Peyer's patch (tissue), 4 donors: ENCODE data around the gene MYBBP1A. TPM values are rescaled to one million over a fixed set of nuclear protein-coding genes. Genes with fewer than 3 reads are reported as not detected.

Source experiments
- DNase-seq, 3 donors: peaks; one replicate each; pipeline ENCODE4 v3.0.0-alpha.2; 2017 to 2019
- H3K27ac ChIP-seq, 4 donors: fragments of 200-600 bp; sonication (generic); one replicate each; pipeline ENCODE4 v1.5.1; 2016 to 2019
- H3K27me3 ChIP-seq, 2 donors: fragments of 200-600 bp; sonication (generic); one replicate each; pipeline ENCODE4 v1.5.1; 2019
- H3K36me3 ChIP-seq, 3 donors: fragments of 200-600 bp; sonication (generic); one replicate each; pipeline ENCODE4 v1.5.1; 2016 to 2019
- H3K4me1 ChIP-seq, 4 donors: fragments of 200-600 bp; sonication (generic); one replicate each; pipeline ENCODE4 v1.5.1; 2016 to 2019
- H3K4me3 ChIP-seq, 4 donors: fragments of 200-600 bp; sonication (generic); 1 replicate in 3 of 4; 2 replicates in 1 of 4; pipeline ENCODE4 v1.5.1; 2016 to 2019; ENCODE audit warnings: mild to moderate bottlenecking in 1 of 4
- H3K9me3 ChIP-seq, 4 donors: fragments of 200-600 bp; sonication (generic); one replicate each; pipeline ENCODE4 v1.5.1; 2016 to 2019; ENCODE audit warnings: mild to moderate bottlenecking in 1 of 4
- CTCF ChIP-seq, 6 experiments: fragments of 450-650 bp in 4 of 6; fragments of 200-600 bp in 2 of 6; sonication (generic) in 1 of 6; IDR thresholded peaks; one replicate each; pipeline ENCODE4 v1.5.1; 2017 to 2019; ENCODE audit warnings: antibody characterized with exemption in 6 of 6, mild to moderate bottlenecking in 3 of 6, moderate library complexity in 1 of 6
- POLR2A ChIP-seq, 2 donors: fragments of 450-650 bp; IDR thresholded peaks; one replicate each; pipeline ENCODE4 v1.5.1; 2017; ENCODE audit warnings: antibody characterized with exemption in 2 of 2, mild to moderate bottlenecking in 2 of 2, moderate library complexity in 2 of 2
- total RNA-seq, 4 donors: library from RNA; depleted of rRNA; stranded (reverse); fragments of >200 nt; gene quantifications; one replicate each; pipeline ENCODE4 v1.1.0, GENCODE V29; 2016

MYBBP1A gene
- total RNA-seq, 4 donors from 2014 or later = 27.1 to 244 (median 91.2) TPM

DNA sequence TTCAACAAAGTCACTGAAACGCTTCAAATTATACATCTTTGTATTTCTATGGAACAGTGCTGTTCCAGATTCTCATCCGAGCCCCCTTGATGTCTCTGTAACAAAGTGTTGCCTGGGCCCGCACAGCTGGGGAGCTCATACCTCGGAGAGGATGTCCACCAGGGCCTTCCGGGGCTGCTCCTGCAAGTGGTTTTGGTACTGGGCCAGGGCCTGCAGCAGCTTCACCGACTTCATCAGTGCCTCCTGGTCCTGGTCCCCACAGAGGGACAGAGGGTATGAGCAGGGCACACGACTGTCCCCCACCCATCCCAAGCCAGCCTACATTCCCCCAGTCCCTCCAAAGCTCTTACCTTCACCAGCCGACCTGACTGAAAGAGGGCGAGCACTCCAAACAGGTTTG is 1.5 kb downstream of the MYBBP1A start:
- H3K27ac ChIP-seq = no peak overlapping the region
- no peaks in the 10 kb centered on the region for H3K9me3 ChIP-seq
- TF ChIP-seq CTCF (IDR thresholded peaks at IDR 0.05) (no peak), POLR2A (IDR thresholded peaks at IDR 0.05) (no peak)
- DNase-seq = no peak
- no peaks in the 10 kb centered on the region for H3K27me3 ChIP-seq
- peaks cover 0 to 48% (median 0%) of the 10 kb centered on the region in 3 donors for H3K36me3 ChIP-seq
- H3K4me3 ChIP-seq = peak overlapping the region in 1 of 4 donors; percentile 83
- peaks cover 0 to 20% (median 8%) of the 10 kb centered on the region in 4 donors for H3K4me1 ChIP-seq

GRCh38 chr17:4551796-4552525 is 3.2 kb downstream of the MYBBP1A start:
- peaks cover 0 to 65% (median 0%) of the 10 kb centered on the region in 3 donors for H3K36me3 ChIP-seq
- H3K27me3 ChIP-seq = no peaks in the 10 kb centered on the region
- H3K9me3 ChIP-seq = no peaks in the 10 kb centered on the region
- TF ChIP-seq POLR2A (IDR thresholded peaks at IDR 0.05) = no peak
- no peak for TF ChIP-seq CTCF (IDR thresholded peaks at IDR 0.05)
- H3K4me3 ChIP-seq = no peak overlapping the region
- DNase-seq = peak in 1 of 3 donors; percentile 44
- H3K27ac ChIP-seq = no peak overlapping the region
- peaks cover 0 to 18% (median 8%) of the 10 kb centered on the region in 4 donors for H3K4me1 ChIP-seq

GRCh38 chr17:4551141-4551540 is 4.0 kb downstream of the MYBBP1A start:
- Histone ChIP-seq H3K27me3 (no peaks in the 10 kb centered on the region), H3K9me3 (no peaks in the 10 kb centered on the region), H3K27ac (no peak overlapping the region), H3K4me3 (no peak overlapping the region), H3K36me3 (peaks cover 0 to 73% (median 0%) of the 10 kb centered on the region in 3 donors), H3K4me1 (peaks cover 0 to 16% (median 8%) of the 10 kb centered on the region in 4 donors)
- TF ChIP-seq POLR2A (IDR thresholded peaks at IDR 0.05) = no peak
- no peak for TF ChIP-seq CTCF (IDR thresholded peaks at IDR 0.05)
- DNase-seq = peak in 1 of 3 donors; percentile 43

GRCh38 chr17:4550534-4551039 is 4.6 kb downstream of the MYBBP1A start:
- TF ChIP-seq POLR2A (IDR thresholded peaks at IDR 0.05) = no peak
- no peaks in the 10 kb centered on the region for H3K27me3 ChIP-seq
- no peak for DNase-seq
- H3K36me3 ChIP-seq = peaks cover 0 to 79% (median 0%) of the 10 kb centered on the region in 3 donors
- H3K4me1 ChIP-seq = peaks cover 0 to 14% (median 6%) of the 10 kb centered on the region in 4 donors
- no peak overlapping the region for H3K4me3 ChIP-seq
- no peak overlapping the region for H3K27ac ChIP-seq
- no peaks in the 10 kb centered on the region for H3K9me3 ChIP-seq

- Histone ChIP-seq H3K36me3 (peaks cover 0 to 85% (median 0%) of the 10 kb centered on the region in 3 donors), H3K27ac (no peak overlapping the region), H3K4me3 (no peak overlapping the region), H3K4me1 (peaks cover 0 to 12% (median 6%) of the 10 kb centered on the region in 4 donors), H3K9me3 (no peaks in the 10 kb centered on the region), H3K27me3 (no peaks in the 10 kb centered on the region)
- TF ChIP-seq CTCF (IDR thresholded peaks at IDR 0.05) = no peak
- TF ChIP-seq POLR2A (IDR thresholded peaks at IDR 0.05) = no peak
- no peak for DNase-seq
These were observed 5.2 kb downstream of the MYBBP1A start for GRCh38 chr17:4549781-4550533.
